HG02981 (cell line): ENCODE measurements around the gene ARHGAP22.

ENCODE experiments used
- ATAC-seq: cut with Tn5 transposase; IDR thresholded peaks from one replicate; pipeline ENCODE4 v1.9.1; 2021; ENCODE audit warnings: mild to moderate bottlenecking, moderate library complexity; ENCODE audit not compliant: unreplicated experiment

The ARHGAP22 gene

GRCh38 chr10:48517482-48517881 lies 87.4 kb downstream of the ARHGAP22 start:
- ATAC-seq = no peak

DNA sequence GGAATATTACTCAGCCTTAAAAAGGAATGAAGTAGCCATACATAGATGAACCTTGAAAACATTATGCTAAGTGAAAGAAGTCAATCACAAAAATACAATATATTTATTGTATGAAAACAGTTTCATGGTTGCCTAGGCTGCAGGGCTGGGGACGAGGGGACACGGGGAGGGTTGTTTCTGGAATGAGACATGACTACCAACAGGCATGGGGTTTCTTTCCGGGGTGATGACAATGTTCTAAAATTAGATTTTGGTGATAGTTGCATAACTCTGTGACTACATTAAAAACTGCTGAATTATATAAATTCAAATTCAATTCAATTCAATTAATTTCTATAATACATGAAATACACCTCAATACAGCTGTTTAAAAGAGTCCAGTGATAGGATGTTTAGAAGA lies 88.0 kb downstream of the ARHGAP22 start:
- no peak for ATAC-seq

- ATAC-seq = no peak
These were observed 90.0 kb downstream of the ARHGAP22 start for GRCh38 chr10:48514916-48515315.

DNA sequence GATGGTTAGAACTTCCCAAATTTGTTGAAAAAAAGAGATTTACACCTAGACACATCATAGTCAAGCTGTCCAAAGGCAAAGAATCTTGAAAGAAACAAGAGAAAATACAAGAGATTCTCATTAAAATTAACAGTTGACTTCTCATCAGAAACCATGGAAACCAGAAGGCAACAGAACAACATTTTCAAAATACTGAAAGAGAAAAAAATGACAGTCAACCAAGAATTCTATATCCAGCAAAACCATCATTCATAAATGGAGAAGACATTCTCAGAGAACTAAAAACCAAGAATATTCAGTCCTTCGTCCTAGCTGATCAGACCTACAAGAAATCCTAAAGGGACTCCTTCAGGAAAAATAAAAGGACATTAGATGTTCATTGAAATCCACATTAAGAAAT lies 90.6 kb downstream of the ARHGAP22 start:
- no peak for ATAC-seq

- no peak for ATAC-seq
These were observed 92.0 kb downstream of the ARHGAP22 start for GRCh38 chr10:48512861-48513260.

DNA sequence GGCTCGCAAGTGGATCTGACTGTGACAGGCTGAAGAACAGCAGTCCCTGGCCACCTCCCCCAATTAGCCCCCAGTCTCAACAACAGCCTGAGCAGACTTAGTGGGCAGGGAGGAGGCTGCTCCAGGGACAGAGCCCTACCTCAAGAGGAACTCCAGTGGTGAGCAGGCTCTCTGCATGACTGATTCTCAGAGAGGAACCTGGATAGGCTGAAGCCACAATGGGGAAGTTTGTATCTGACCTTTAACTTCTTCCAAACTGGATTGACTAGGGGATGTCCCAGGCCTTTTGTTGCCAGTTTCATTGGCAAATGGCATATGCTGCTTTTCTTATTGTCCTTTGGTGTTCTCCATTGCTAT lies 93.0 kb downstream of the ARHGAP22 start:
- no peak for ATAC-seq

- ATAC-seq = no peak
These were observed 93.6 kb downstream of the ARHGAP22 start for GRCh38 chr10:48511066-48511874.

DNA sequence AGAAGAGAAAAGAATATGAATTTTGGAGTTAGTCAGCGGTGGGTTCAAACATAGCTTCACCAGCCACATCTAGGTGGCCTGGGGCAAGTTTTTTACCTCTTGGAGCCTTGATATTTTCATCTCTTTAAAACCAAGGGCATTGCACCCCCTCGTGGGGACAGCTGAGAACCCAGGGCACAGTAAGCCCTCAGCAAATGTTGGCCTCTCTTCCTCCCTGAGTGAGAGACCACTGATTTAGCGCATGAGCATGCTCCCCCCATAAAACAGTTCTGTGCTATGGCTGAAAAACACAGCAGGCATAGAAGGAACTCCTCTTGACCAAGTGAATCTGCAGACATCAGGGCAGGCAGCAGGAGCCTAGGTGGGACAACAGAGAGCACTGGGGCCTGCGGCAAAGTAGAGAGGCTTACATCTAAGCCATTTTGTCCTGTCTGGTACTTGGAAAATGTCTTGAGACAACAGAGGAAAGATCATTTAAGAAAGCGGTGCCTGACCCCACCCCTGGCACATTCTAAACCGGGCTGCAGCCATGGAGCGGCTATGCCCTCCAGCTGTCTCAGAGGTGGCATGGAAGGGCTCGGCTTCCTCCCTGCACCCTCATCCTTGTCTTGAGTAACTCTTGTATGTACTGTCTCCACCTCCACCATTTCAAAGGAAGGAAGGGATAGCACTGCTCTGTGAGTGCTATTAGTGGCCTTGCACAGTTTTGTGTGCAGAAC lies 94.7 kb downstream of the ARHGAP22 start:
- ATAC-seq = no peak

- no peak for ATAC-seq
These were observed 95.8 kb downstream of the ARHGAP22 start for GRCh38 chr10:48508791-48509772.

GRCh38 chr10:48507933-48508790 lies 96.7 kb downstream of the ARHGAP22 start:
- no peak for ATAC-seq

- ATAC-seq = no peak
These were observed 97.4 kb downstream of the ARHGAP22 start for GRCh38 chr10:48507494-48507893.

DNA sequence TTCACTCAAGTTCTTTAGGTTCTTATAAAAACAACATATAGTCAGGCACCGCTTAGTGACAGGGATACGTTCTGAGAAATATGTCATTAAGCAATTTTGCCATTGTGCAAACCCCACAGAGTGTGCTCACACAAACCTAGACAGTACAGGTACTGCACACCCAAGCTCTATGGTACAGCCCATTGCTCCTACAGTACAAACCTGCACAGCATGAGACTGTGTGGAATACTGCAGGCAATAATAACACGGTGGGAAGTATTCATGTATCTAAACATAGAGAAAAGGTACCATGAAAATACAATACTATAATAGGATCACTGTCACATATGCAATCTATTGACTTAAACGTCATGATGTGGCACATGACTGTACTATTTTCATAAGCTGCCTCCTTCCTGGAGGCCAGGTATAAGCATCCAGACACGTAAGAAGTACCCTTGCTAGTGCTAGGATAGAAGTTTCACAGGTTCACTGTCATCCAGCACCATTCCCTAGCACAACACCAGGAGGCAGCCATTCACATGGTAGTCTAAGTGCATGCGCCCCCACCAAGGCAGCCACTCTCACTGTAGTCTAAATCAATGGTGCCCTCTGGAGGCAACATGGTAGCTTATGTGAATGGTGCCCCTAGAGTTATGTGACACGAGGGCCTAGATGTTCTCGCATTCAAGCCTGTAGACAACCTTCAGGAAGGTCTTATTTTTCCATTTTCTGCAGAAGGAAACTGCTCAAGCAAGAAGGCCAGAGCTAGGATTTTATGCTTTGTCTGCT lies 98.5 kb downstream of the ARHGAP22 start:
- no peak for ATAC-seq

DNA sequence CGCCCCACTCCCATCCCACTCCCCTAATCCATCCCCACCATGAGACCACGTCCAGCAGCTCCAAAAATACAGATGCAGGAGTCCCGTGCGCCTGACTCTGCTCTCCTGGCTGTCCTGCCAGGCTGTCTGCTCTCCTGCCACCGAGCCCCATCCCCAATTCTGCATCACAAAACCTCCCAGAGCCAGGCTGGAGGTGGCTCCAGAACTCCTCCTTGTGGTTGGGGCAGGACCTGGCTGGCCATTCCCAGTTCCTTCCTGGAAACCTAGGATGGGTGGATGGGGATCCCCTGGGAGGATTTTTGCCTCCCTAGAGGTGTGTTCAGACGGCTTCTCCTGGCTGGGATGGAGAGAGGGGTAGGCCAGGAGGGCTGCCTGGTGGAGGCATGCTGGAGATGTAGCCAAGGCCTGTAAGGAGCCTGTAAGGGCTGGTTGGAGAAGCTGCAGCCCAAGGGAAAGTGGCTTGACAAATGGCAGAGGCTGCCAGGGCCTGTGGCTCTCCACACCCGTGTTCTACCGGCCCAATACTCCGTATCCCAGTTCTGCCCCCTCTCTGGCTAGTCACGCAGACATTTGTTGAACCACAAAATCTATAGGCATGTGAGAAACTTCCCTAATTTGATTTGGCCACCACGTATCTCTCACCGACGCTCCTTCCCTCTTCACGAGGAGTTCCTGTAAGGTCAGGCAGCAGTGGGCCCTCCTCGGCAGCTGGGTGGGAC lies 99.3 kb downstream of the ARHGAP22 start:
- ATAC-seq = no peak

GRCh38 chr10:48504141-48504885 lies 100.6 kb downstream of the ARHGAP22 start:
- ATAC-seq = no peak

- ATAC-seq = no peak
These were observed 101.5 kb downstream of the ARHGAP22 start for GRCh38 chr10:48503293-48503911.

- ATAC-seq = no peak
These were observed 102.1 kb downstream of the ARHGAP22 start for GRCh38 chr10:48502791-48503190.
